Measurements from ENCODE around the gene GRM6.

Gene GRM6

GRCh38 chr5:178994580-178995340 is at the start of gene GRM6:
Gene GRM6 (minus strand): TSS chr5:178995320. CDS start chr5:178994944, 376 bp downstream.
- TF ChIP-seq ZFX (IDR thresholded peaks at IDR 0.05) = no peak
- TF ChIP-seq CTCF (conservative IDR thresholded peaks at IDR 0.05) = no peak
- H3K27ac ChIP-seq = no peak within 1 kb of the TSS

DNA sequence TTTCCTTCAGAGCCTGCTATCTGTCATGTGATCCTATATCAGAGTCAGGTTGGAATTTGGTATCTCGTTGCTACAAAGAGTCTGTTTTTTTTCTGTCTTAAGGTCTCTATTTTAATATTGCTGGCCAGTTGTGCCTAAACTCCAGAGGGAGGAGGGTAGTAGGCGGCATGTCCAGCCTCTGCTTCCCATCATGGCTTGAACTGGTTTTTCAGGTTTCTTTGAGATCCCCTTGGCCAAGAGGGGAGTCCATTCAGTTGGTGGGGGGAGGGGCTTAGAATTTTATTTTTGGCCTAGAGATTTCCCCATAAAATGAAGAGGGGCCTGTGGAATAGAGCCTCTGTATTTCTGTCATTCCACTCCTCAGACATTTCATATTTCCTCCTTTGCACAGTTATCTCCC is 49.6 kb upstream of the GRM6 start:
- H3K27ac ChIP-seq = no peak overlapping the region
- TF ChIP-seq CTCF (conservative IDR thresholded peaks at IDR 0.05) = no peak
- no peak for TF ChIP-seq ZFX (IDR thresholded peaks at IDR 0.05)

DNA sequence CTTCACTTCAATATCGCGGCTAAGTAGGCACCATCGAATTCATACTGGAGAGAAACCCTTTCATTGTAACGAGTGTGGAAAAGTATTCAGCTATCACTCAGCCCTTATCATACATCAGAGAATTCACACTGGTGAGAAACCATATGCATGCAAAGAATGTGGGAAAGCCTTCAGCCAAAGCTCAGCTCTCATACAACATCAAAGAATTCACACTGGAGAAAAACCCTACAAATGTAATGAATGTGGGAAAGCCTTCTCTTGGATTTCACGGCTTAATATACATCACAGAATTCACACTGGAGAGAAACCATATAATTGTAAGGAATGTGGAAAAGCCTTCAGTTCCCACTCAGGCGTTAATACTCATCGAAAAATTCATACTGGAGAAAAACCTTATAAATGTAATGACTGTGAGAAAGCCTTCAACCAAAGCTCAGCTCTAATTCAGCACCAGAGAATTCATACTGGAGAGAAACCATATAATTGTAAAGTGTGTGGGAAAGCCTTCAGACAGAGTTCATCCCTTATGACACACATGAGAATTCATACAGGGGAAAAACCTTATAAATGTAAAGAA is 38.0 kb upstream of the GRM6 start:
- no peak overlapping the region for H3K27ac ChIP-seq
- TF ChIP-seq ZFX (IDR thresholded peaks at IDR 0.05) = no peak
- no peak for TF ChIP-seq CTCF (conservative IDR thresholded peaks at IDR 0.05)

- TF ChIP-seq CTCF (conservative IDR thresholded peaks at IDR 0.05) = no peak
- TF ChIP-seq ZFX (IDR thresholded peaks at IDR 0.05) = peak; percentile 77
- H3K27ac ChIP-seq = peak within 1 kb of the TSS; percentile 78
Measured at GRCh38 chr5:179023528-179024189, 28.5 kb upstream of the GRM6 start, which contains the start of gene ZNF879. Gene ZNF879 (plus strand): TSS chr5:179023804. CDS start chr5:179025005, 1,201 bp downstream.

GRCh38 chr5:179008667-179009066 is 13.5 kb upstream of the GRM6 start:
- no peak overlapping the region for H3K27ac ChIP-seq
- TF ChIP-seq CTCF (conservative IDR thresholded peaks at IDR 0.05) = peak; percentile 43
- no peak for TF ChIP-seq ZFX (IDR thresholded peaks at IDR 0.05)

DNA sequence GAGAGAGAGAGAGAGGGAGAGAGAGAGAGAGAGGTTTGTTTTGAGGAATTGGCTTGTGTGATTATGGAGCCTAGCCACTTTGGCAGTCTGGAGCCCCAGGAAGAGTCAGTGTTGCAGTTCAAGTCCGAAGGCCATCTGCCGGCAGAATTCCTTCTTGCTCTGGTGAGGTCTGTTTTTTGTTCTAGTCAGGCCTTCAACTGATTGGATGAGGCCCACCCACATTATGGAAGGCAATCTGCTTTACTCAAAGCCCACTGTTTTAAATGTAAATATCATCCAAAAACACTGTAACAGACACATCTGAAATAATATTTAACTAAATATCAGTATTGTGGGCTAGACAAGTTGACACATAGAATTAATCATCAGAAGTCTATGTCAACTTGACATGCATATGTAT is 11.4 kb upstream of the GRM6 start:
- TF ChIP-seq CTCF (conservative IDR thresholded peaks at IDR 0.05) = no peak
- no peak for TF ChIP-seq ZFX (IDR thresholded peaks at IDR 0.05)
- H3K27ac ChIP-seq = no peak overlapping the region

- TF ChIP-seq CTCF (conservative IDR thresholded peaks at IDR 0.05) (no peak), ZFX (IDR thresholded peaks at IDR 0.05) (no peak)
- no peak overlapping the region for H3K27ac ChIP-seq
Measured at GRCh38 chr5:178998441-178998840, 3.3 kb upstream of the GRM6 start.

All from C4-2B (cell line).